ENCODE results near the gene IKZF1.

IKZF1 gene

GRCh38 chr7:50356945-50357268, 52.4 kb downstream of the IKZF1 start:
- no peak for DNase-seq

DNA sequence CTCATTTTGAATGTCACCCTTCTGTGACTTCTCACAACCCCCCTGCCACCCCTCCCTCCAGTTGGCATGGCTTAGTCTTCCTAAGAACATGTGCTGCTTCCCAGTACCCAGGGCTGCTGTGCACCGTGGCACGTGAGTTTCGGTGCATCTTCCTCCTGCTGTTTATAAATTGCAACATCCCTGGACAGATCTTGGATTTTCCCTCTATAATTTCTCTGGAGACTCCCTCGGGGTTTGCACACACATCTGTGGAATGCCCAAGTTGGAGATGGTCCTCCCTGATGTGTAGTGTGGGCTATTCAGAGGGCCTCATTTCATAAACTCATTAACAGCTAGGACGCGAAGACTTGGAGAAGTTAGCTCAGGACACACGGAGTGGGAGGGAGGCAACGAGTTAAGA, 52.9 kb downstream of the IKZF1 start:
- no peak for DNase-seq

GRCh38 chr7:50358041-50358705, 53.7 kb downstream of the IKZF1 start:
- no peak for DNase-seq

GRCh38 chr7:50358779-50359178, 54.3 kb downstream of the IKZF1 start:
- DNase-seq = no peak

GRCh38 chr7:50359258-50359994, 54.9 kb downstream of the IKZF1 start:
- DNase-seq = no peak

- peak; percentile 81 for DNase-seq
These were observed 55.7 kb downstream of the IKZF1 start for GRCh38 chr7:50359995-50360925.

DNA sequence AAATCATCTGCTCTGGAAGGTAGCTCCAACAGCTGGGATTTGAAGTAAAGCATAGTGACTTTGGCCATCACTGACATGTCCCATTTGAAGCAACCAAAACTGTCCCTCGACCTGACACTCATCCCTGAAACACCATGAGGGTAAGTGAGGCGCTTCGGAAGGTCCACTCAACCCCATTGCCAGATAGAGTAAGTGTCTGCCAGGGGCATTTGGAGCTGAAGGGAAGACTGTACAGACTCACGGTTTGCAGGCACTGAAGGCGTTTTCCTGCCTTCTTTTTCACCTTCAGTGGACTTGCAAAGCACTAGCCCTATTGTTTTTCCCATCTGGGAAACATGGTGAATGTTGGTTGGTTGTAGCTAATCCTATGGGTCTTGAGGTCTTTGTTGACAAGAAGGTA, 57.6 kb downstream of the IKZF1 start:
- DNase-seq = no peak

DNA sequence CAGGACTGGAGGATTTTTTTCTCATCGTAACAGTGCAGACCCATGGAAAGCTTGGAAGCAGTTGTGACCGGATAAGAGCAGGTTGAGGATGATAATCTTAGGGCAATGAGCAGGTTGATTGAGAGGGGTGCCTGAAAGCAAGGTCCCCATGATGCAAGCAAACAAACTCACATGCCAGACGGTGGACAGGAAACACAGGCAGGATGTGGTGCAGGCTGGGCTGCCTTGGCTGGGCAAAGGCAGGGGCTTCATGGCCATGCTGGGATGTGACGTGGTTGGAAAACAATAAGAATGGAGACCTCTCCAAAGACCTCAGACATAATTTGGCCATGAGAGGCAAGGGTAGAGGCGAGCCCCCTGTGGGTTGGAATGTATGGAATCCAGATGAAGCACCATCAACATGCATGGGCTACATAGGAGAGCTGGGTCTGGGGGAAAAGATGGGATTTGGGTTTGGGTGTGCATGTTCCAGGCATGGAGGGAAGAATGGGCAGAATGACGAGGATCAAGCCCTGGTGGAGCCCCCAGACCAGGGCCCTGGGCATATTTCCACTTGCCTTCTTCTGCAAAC, 58.3 kb downstream of the IKZF1 start:
- DNase-seq = no peak

- DNase-seq = no peak
These were observed 59.0 kb downstream of the IKZF1 start for GRCh38 chr7:50363327-50364060.

GRCh38 chr7:50364645-50365044, 60.1 kb downstream of the IKZF1 start:
- no peak for DNase-seq

DNA sequence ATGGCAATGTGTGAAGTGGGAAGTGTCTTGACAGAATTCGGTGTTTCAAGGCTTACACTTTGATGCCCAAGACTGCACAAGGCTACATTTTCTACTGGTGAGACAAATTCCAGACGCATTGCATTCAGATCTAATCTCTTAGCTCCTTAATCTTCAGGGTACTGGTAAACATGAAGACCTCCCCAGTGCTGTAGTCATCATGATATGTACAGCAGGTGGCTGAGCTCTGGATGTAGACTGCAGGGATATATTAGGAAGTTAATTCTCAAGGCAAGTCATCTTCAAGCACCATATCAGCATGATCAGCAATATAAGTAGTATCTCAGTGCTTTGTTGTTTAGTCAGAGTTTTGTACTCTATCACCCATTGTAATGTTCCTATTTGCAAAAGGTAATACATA, 61.8 kb downstream of the IKZF1 start:
- DNase-seq = no peak

DNA sequence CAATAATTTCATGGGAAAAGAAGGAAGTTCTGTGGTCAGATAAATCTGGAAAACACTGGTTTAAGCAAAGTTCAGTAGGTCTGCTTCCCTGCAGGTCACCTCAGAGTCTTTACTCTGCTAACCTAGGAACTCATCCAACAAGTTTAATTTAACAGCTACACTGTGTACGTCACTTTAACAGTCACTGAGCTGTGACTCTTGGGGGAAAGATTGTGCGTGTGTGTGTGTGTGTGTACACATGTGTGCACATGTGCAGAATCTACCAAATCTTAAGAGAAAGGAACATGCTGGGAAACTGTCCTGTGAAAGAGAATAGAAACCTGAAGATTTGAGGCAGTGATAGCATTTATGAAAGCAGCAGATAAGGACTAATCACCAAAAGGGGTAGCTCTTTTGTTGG, 62.6 kb downstream of the IKZF1 start:
- no peak for DNase-seq

DNA sequence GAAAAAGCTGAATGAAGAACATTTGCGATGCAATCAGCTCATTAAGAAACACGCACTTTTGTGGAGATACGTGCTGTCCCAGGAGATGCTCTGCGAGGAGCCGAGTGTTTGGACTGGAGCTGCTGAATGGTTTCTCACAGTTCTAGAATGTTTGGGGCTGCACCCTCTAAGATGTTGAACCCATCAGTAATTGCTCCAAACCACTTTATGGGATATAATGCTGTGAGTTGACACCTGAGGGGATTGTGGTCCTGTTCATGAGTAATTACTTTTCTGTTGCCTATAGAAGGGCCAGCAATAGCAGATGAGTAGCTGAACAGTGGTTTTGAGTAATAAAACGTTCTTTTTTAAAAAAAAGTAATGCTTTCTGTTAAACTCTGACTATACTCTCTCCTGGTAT, 63.1 kb downstream of the IKZF1 start:
- DNase-seq = no peak

GRCh38 chr7:50368366-50368765, 63.9 kb downstream of the IKZF1 start:
- no peak for DNase-seq

DNA sequence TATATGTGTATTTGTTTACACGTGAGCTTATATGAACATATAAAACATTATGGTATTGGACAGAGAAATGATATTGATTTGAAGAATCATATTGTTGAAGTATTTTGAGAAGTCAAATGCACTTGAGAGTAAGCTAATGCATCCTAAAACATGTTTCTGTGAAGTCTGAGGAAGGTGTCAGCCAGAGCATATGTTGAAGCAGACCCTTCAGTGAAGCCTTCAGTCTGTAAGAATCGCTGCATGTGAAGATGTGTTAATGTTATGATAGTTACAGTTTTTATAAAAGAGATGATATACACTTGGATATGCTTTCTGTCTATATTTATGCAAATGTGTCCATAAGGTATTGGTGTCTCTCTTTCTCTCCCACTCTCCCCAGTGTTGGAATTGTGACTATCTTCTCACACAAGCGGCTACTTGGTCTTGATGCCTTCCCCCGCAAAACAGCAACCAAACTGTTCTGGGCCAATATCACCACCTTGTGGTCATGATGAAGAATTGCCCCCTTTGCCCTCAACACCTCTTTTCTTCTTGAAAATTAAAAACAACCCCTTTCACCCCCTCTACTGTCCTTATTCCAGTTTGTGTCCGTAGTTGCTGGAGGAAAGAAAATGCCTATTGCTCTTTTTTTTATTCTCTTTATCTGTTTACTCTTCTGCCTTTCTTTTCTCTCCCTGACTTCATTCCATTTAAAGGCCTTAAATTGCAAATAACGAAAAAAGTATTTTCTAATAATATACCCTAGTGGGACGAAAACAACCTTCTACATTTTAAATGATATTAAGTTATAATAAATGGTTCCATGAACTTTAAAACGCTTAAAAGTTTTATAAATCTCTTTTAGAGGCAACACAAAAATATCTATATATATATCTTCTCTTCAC, 64.9 kb downstream of the IKZF1 start:
- DNase-seq = no peak

DNA sequence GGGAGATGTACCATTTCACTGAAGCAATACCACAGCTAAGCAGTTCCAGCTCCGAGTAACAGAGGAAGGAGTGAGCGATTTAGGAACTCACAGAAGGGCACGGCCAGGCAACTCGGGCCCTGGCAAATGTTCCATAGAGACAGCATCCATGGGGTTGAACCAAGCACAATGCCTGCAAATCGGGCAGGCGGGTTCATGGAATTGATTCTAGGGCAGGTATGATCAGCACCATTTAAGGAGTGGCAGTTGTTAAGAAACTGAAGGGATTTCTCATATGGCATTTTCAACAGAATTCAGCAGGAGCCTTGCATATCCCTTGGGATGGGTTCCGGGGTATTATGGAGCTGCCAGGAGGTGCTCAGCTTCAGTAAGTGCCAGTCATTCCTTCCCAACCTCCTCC, 66.4 kb downstream of the IKZF1 start:
- DNase-seq = no peak

DNA sequence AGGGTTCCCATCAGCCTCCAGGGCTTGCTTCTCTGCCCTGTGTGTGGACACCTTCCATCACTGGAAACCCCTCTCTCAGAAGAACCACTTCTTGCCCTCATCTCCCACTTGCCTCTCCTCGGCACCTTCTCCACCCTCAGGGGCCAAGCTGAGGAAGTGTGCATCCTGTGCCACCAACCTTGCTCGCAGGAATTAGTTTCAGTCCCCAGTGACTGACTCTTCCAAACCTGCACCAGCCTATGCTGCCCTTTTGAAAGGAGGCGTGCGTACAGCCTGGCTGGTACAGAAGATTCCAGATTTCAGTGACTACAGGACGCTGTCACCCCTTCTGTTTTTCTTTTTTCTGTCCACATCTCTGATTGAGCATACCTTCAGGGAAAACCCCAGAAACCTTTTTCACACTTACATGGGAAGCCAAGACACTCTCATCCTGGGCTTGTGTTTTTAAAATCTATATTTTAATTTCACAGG, 67.1 kb downstream of the IKZF1 start:
- DNase-seq = no peak

DNA sequence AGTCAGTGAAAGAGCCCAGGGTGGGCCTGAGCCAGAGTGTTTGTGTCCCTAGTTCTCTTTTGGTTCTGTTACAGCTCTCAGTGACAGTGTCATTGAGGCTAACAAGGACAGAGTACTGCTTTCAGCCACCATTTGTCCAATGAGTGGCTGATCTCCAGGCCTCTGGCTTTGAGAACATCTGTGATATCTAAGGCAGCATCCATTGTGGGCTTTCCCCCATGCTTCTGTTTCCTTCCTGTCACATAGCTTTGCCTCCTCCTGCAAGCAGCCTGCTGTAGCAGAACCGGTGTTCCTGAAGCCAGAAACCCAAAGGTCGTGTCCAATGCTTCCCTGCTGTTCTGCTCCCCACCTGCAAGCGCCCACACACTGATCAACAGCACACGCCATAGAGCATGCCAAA, 68.4 kb downstream of the IKZF1 start:
- DNase-seq = no peak

DNA sequence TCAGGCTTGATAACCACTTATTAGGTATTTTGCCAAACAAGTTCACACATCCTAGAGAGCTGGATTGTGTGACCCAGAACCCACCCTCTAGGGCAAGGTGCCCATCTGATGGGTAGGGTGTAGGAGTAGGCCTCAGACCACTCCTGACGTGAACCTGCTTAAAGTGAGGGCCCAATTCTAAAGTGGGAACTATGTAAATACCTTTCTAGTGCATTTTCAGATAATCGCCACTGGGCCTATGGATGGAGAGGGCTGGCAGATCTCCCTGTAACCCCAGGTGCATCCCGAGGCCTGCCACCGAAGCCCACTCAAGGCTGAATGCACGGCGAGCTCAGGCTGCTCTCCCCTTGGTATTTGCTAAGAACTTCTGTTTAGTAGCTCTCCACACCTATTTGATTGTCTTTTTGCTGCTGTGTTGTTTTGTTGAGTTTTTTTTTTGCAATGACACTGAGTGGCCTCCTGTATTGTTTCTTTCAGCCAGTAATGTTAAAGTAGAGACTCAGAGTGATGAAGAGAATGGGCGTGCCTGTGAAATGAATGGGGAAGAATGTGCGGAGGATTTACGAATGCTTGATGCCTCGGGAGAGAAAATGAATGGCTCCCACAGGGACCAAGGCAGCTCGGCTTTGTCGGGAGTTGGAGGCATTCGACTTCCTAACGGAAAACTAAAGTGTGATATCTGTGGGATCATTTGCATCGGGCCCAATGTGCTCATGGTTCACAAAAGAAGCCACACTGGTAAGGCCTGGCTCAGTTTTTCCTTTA, 71.7 kb downstream of the IKZF1 start:
- no peak for DNase-seq

GRCh38 chr7:50377356-50377755, 72.8 kb downstream of the IKZF1 start:
- no peak for DNase-seq

GRCh38 chr7:50379082-50379481, 74.6 kb downstream of the IKZF1 start:
- no peak for DNase-seq

Data from stimulated activated CD8-positive, alpha-beta memory T cell treated with anti-CD3 and anti-CD28 coated beads, Interleukin-4, amount 100 ng/mL, for 48 hours (primary cell).